ENCODE results near the gene KLK5.

DNA sequence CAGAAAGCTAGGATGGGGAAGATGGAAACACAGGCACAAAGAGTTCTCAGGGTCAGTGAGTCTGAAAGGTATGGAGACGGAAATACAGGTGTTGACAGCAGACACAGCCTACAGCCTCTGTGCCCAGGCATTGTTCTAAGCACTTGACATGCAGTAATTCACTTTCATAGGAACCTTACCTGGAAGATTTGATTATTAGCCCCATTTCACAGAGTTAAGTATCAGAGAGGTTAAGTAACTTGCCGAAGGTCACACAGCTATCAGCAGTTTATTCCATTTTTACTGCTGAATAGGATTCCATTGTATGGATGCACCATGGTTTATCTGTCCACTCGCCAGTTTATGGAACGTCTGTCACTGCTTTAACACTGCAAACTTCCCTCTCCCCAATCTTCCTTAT is 54.8 kb downstream of the KLK5 start:
- TF ChIP-seq, protein P1, sequence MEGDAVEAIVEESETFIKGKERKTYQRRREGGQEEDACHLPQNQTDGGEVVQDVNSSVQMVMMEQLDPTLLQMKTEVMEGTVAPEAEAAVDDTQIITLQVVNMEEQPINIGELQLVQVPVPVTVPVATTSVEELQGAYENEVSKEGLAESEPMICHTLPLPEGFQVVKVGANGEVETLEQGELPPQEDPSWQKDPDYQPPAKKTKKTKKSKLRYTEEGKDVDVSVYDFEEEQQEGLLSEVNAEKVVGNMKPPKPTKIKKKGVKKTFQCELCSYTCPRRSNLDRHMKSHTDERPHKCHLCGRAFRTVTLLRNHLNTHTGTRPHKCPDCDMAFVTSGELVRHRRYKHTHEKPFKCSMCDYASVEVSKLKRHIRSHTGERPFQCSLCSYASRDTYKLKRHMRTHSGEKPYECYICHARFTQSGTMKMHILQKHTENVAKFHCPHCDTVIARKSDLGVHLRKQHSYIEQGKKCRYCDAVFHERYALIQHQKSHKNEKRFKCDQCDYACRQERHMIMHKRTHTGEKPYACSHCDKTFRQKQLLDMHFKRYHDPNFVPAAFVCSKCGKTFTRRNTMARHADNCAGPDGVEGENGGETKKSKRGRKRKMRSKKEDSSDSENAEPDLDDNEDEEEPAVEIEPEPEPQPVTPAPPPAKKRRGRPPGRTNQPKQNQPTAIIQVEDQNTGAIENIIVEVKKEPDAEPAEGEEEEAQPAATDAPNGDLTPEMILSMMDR (IDR thresholded peaks at IDR 0.05): no peak
- no peak for TF ChIP-seq POLR2A (IDR thresholded peaks at IDR 0.05; ENCODE audit: low read depth)

Data from esophagus muscularis mucosa (tissue), 3 donors.